ENCODE results near the gene MTURN. TPM values are rescaled to one million over a fixed set of nuclear protein-coding genes. Genes with fewer than 3 reads are reported as not detected.

MTURN gene
- 4.5 to 6.6 TPM (median 5.7 TPM) in 5 replicates for total RNA-seq (2022; extraction: Qiagen RNA extraction; ENCODE audit: low read depth)

GRCh38 chr7:30134611-30135300 is at the start of gene MTURN:
TSS of gene MTURN (plus strand) at chr7:30134986. CDS start at chr7:30135137, 151 bp downstream.

Other genes starting within 250 kb of the MTURN start
- gene SCRN1, start 145.2 kb upstream of the MTURN start, total RNA-seq (2022; extraction: Qiagen RNA extraction; ENCODE audit: low read depth) = 48.0 to 63.1 TPM (median 58.3 TPM) in 5 replicates
- gene FKBP14, start 108.3 kb upstream of the MTURN start, total RNA-seq (2022; extraction: Qiagen RNA extraction; ENCODE audit: low read depth) = 6.5 to 9.9 TPM (median 8.7 TPM) in 5 replicates
- 4.9 to 6.1 TPM (median 5.4 TPM) in 5 replicates for gene PLEKHA8, start 106.6 kb upstream of the MTURN start, total RNA-seq (2022; extraction: Qiagen RNA extraction; ENCODE audit: low read depth)
- gene ZNRF2, start 149.6 kb downstream of the MTURN start, total RNA-seq (2022; extraction: Qiagen RNA extraction; ENCODE audit: low read depth) = 5.2 to 6.7 TPM (median 6.1 TPM) in 5 replicates